Mucosa of descending colon (tissue), 3 donors: Measurements from ENCODE around the gene ITIH2. TPM values are rescaled to one million over a fixed set of nuclear protein-coding genes. Genes with fewer than 3 reads are reported as not detected.

ENCODE experiments used
- ATAC-seq: fragments of 200-7000 bp; cut with Tn5 transposase; one replicate; pipeline ENCODE4 v1.9.1; 2020; ENCODE audit warnings: mild to moderate bottlenecking, moderate library complexity
- DNase-seq, 3 donors: peaks; one replicate each; pipeline ENCODE4 v3.0.0-alpha.2; 2020
- H3K36me3 ChIP-seq: fragments of 200-600 bp; one replicate; pipeline ENCODE4 v1.8.0; 2021; ENCODE audit warnings: low read depth, mild to moderate bottlenecking
- H3K4me1 ChIP-seq: fragments of 200-600 bp; one replicate; pipeline ENCODE4 v1.8.0; 2021; ENCODE audit warnings: low read depth, mild to moderate bottlenecking
- H3K4me3 ChIP-seq: fragments of 200-600 bp; one replicate; pipeline ENCODE4 v1.8.0; 2021; ENCODE audit warnings: mild to moderate bottlenecking
- H3K9me3 ChIP-seq: fragments of 200-600 bp; one replicate; pipeline ENCODE4 v1.8.0; 2021; ENCODE audit warnings: mild to moderate bottlenecking
- intact Hi-C, 2 donors: fragments of 100-400 bp; cut with DNase I in 1 of 2; cut with micrococcal nuclease in 1 of 2; formaldehyde crosslinking; loops; one replicate each; pipeline versions ENCODE4 v1.11.0 to v1.11.1; 2022; cut with DNase I, micrococcal nuclease
- total RNA-seq, 3 donors: library from RNA; stranded (reverse); fragmentation: NEBNext Ultra II Directional in 2 of 3; extraction: Animal tissue kit (Norgen Biotek cat#: 25700) in 2 of 3; gene quantifications; one replicate each; pipeline versions ENCODE4 v1.2.1 to v1.2.4, GENCODE V29; 2021 to 2023
- TF ChIP-seq, protein P1 (sequence below): fragments of 200-600 bp; IDR thresholded peaks from one replicate; pipeline ENCODE4 v1.8.0; 2022; ENCODE audit warnings: antibody characterized with exemption, mild to moderate bottlenecking
- donor health status: DM: no; HTN: no; CAD: no; lungs with moderate emphysema.
- donor health status: DM: no; HTN: no; CAD: no.
- donor health status: DM: no; HTN: yes; CAD: no.

ITIH2 gene
- total RNA-seq, 3 donors from 2014 or later, result not detected

- no peak overlapping the region for H3K4me3 ChIP-seq
- DNase-seq (no peak), ATAC-seq (no peak)
- H3K9me3 ChIP-seq, result no peaks in the 10 kb centered on the region
- TF ChIP-seq, protein P1, sequence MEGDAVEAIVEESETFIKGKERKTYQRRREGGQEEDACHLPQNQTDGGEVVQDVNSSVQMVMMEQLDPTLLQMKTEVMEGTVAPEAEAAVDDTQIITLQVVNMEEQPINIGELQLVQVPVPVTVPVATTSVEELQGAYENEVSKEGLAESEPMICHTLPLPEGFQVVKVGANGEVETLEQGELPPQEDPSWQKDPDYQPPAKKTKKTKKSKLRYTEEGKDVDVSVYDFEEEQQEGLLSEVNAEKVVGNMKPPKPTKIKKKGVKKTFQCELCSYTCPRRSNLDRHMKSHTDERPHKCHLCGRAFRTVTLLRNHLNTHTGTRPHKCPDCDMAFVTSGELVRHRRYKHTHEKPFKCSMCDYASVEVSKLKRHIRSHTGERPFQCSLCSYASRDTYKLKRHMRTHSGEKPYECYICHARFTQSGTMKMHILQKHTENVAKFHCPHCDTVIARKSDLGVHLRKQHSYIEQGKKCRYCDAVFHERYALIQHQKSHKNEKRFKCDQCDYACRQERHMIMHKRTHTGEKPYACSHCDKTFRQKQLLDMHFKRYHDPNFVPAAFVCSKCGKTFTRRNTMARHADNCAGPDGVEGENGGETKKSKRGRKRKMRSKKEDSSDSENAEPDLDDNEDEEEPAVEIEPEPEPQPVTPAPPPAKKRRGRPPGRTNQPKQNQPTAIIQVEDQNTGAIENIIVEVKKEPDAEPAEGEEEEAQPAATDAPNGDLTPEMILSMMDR, result no peak
- H3K36me3 ChIP-seq, result no peaks in the 10 kb centered on the region
- intact Hi-C loops, result no loop called here
- no peaks in the 10 kb centered on the region for H3K4me1 ChIP-seq
These were observed 1.2 kb downstream of the ITIH2 start for GRCh38 chr10:7704071-7705016.

DNA sequence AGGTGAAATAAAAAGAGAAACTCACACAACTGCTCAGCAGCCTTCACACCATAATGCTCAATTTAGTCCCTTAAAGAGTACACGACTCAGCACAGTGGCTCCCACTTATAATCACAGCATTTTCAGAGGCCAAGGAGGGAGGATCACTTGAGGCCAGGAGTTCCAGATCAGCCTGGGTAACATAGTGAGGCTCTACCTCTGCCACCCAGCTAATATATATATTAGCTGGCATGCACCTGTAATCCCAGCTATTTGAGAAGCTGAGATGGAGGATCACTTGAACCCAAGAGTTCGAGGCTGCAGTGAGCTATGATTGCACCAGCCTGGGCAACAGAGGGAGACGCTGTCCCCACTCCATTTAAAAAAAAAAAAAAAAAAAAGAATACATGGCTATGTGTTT, 2.2 kb downstream of the ITIH2 start:
- H3K36me3 ChIP-seq, result no peaks in the 10 kb centered on the region
- TF ChIP-seq, protein P1, result no peak

GRCh38 chr10:7706534-7707073, 3.5 kb downstream of the ITIH2 start:
- TF ChIP-seq, protein P1, result no peak
- H3K4me1 ChIP-seq, result no peaks in the 10 kb centered on the region
- no peaks in the 10 kb centered on the region for H3K36me3 ChIP-seq
- DNase-seq, result no peak
- no peak overlapping the region for H3K4me3 ChIP-seq
- ATAC-seq, result no peak
- H3K9me3 ChIP-seq, result no peaks in the 10 kb centered on the region
- intact Hi-C loops, result no loop called here

More for the DNA sequence above, 2.2 kb downstream of the ITIH2 start:
- no peaks in the 10 kb centered on the region for H3K9me3 ChIP-seq
- no peak overlapping the region for H3K4me3 ChIP-seq
- intact Hi-C loops, result no loop called here
- no peak for ATAC-seq
- no peaks in the 10 kb centered on the region for H3K4me1 ChIP-seq
- no peak for DNase-seq

GRCh38 chr10:7707102-7707501, 4.0 kb downstream of the ITIH2 start:
- H3K9me3 ChIP-seq, result no peaks in the 10 kb centered on the region
- DNase-seq (no peak), ATAC-seq (no peak)
- H3K36me3 ChIP-seq, result no peaks in the 10 kb centered on the region
- no peaks in the 10 kb centered on the region for H3K4me1 ChIP-seq
- no peak overlapping the region for H3K4me3 ChIP-seq
- intact Hi-C loops, result no loop called here
- TF ChIP-seq, protein P1, result no peak

DNA sequence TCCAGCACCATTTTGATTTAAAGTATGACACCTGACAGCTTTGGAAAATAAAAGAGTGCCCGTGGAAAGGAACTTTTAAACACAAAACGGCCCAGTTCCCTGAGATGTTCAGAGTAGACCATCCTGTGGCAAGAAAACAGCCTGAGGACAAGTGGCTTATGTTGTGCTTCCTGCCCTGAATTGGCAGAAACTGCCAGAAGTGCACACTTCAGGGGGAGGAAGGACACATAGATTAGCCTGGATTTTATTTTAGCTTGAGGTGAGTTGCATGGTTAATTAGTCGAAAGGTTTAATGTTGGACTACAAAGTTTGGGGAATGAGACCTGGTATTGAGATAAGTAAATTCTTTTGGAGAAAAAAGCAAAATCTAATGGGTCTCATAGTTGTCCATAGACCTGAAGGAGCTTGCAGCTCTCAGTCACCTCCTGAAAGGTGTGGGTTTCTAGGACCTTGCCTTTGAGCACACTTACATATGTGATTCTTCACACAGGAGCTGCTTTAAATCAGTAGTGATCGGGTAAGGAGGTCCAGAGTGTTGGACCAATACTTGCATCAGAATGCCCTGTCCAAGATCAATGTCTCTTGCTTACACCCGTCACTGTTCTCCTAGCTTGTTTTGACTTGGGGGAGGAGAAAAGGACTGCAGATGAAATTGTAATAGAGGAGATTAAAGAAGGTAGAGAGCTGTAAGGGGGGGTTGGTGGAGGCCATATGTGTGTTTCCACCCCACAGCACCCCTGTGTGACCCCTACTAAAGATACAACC, 4.9 kb downstream of the ITIH2 start:
- Histone ChIP-seq H3K4me3 (no peak overlapping the region), H3K9me3 (no peaks in the 10 kb centered on the region), H3K4me1 (no peaks in the 10 kb centered on the region), H3K36me3 (no peaks in the 10 kb centered on the region)
- ATAC-seq, result no peak
- TF ChIP-seq, protein P1, result no peak
- DNase-seq, result no peak
- intact Hi-C loops, result no loop called here
